GM21528 (cell line): ENCODE data around the gene CDH4.

Experiments
- ATAC-seq: cut with Tn5 transposase; IDR thresholded peaks from one replicate; pipeline ENCODE4 v1.9.1; 2021; ENCODE audit warnings: mild to moderate bottlenecking, moderate library complexity; ENCODE audit not compliant: unreplicated experiment, low FRiP score

The CDH4 gene

GRCh38 chr20:61280217-61280980 lies 28.3 kb downstream of the CDH4 start:
- no peak for ATAC-seq

GRCh38 chr20:61281286-61281795 lies 29.3 kb downstream of the CDH4 start:
- no peak for ATAC-seq

GRCh38 chr20:61284752-61285151 lies 32.7 kb downstream of the CDH4 start:
- no peak for ATAC-seq

- no peak for ATAC-seq
These were observed 33.1 kb downstream of the CDH4 start for GRCh38 chr20:61285152-61285645.

- no peak for ATAC-seq
These were observed 33.6 kb downstream of the CDH4 start for GRCh38 chr20:61285691-61286090.

GRCh38 chr20:61287583-61288275 lies 35.7 kb downstream of the CDH4 start:
- ATAC-seq: no peak

GRCh38 chr20:61288331-61288784 lies 36.3 kb downstream of the CDH4 start:
- ATAC-seq: no peak

GRCh38 chr20:61289166-61289565 lies 37.1 kb downstream of the CDH4 start:
- no peak for ATAC-seq

GRCh38 chr20:61290721-61291120 lies 38.7 kb downstream of the CDH4 start:
- no peak for ATAC-seq

- ATAC-seq: no peak
These were observed 39.2 kb downstream of the CDH4 start for GRCh38 chr20:61291166-61291829.

- ATAC-seq: no peak
These were observed 40.3 kb downstream of the CDH4 start for GRCh38 chr20:61292391-61292790.

GRCh38 chr20:61292821-61293612 lies 41.0 kb downstream of the CDH4 start:
- ATAC-seq: no peak

GRCh38 chr20:61293951-61294350 lies 41.9 kb downstream of the CDH4 start:
- no peak for ATAC-seq

- ATAC-seq: no peak
These were observed 43.2 kb downstream of the CDH4 start for GRCh38 chr20:61295249-61295648.

- ATAC-seq: no peak
These were observed 43.9 kb downstream of the CDH4 start for GRCh38 chr20:61295682-61296628.

GRCh38 chr20:61296629-61297019 lies 44.6 kb downstream of the CDH4 start:
- no peak for ATAC-seq

- no peak for ATAC-seq
These were observed 45.4 kb downstream of the CDH4 start for GRCh38 chr20:61297491-61297890.

GRCh38 chr20:61297986-61298385 lies 45.9 kb downstream of the CDH4 start:
- no peak for ATAC-seq

GRCh38 chr20:61298661-61299060 lies 46.6 kb downstream of the CDH4 start:
- ATAC-seq: no peak
